ENCODE data around the gene FMN1.

The FMN1 gene

GRCh38 chr15:33001926-33002325, 192.6 kb downstream of the FMN1 start:
- peaks cover 4% of the 10 kb centered on the region for H3K36me3 Mint-ChIP-seq (ENCODE audit: low read depth)
- H3K4me3 Mint-ChIP-seq: no peak overlapping the region
- H3K9me3 Mint-ChIP-seq: peaks cover 7% of the 10 kb centered on the region
- H3K27me3 Mint-ChIP-seq (ENCODE audit: low read depth): no peaks in the 10 kb centered on the region
- H3K4me1 Mint-ChIP-seq: no peaks in the 10 kb centered on the region
- no peak overlapping the region for H3K27ac Mint-ChIP-seq
- TF ChIP-seq, protein P1, sequence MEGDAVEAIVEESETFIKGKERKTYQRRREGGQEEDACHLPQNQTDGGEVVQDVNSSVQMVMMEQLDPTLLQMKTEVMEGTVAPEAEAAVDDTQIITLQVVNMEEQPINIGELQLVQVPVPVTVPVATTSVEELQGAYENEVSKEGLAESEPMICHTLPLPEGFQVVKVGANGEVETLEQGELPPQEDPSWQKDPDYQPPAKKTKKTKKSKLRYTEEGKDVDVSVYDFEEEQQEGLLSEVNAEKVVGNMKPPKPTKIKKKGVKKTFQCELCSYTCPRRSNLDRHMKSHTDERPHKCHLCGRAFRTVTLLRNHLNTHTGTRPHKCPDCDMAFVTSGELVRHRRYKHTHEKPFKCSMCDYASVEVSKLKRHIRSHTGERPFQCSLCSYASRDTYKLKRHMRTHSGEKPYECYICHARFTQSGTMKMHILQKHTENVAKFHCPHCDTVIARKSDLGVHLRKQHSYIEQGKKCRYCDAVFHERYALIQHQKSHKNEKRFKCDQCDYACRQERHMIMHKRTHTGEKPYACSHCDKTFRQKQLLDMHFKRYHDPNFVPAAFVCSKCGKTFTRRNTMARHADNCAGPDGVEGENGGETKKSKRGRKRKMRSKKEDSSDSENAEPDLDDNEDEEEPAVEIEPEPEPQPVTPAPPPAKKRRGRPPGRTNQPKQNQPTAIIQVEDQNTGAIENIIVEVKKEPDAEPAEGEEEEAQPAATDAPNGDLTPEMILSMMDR (IDR thresholded peaks at IDR 0.05; ENCODE audit: unreplicated experiment in 3 of 3): no peak

DNA sequence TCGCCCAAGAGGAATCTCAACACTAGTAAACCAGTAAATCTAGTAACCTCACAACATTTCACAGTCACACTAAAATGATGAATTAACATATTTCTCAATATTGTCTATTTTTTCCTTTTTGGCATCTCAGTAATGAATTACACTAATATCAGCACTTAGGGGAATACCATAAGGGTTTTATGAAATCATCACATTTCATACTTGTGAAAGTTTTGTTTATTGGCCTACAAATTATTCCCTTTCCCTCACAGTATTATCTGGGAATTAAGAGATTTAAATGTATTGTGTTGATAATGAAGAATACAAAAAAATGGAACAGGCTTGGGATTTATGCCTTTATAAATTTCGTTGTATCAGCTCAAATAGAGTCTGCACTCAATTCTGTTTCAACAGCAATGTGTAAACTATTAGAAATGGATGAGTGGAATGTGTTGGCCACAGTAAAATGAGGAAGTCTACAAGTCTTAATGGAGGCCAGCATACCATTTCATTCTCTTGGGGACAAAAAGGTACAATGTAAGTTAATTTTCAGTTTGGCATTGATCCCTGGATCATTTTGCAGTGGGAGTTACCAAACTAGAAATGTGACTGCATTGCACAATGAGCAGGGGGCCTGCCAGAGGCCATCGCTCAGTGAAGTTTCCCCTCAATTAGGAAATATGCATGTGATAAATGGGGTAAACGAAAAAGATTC, 195.4 kb downstream of the FMN1 start:
- no peaks in the 10 kb centered on the region for H3K36me3 Mint-ChIP-seq (ENCODE audit: low read depth)
- no peak overlapping the region for H3K4me3 Mint-ChIP-seq
- no peak overlapping the region for H3K27ac Mint-ChIP-seq
- H3K4me1 Mint-ChIP-seq: peaks cover 6% of the 10 kb centered on the region
- TF ChIP-seq, protein P1 (IDR thresholded peaks at IDR 0.05; ENCODE audit: unreplicated experiment in 3 of 3): no peak
- peaks cover 5% of the 10 kb centered on the region for H3K9me3 Mint-ChIP-seq
- no peaks in the 10 kb centered on the region for H3K27me3 Mint-ChIP-seq (ENCODE audit: low read depth)

- no peak overlapping the region for H3K4me3 Mint-ChIP-seq
- TF ChIP-seq, protein P1 (IDR thresholded peaks at IDR 0.05; ENCODE audit: unreplicated experiment in 3 of 3): no peak
- peaks cover 5% of the 10 kb centered on the region for H3K9me3 Mint-ChIP-seq
- no peak overlapping the region for H3K27ac Mint-ChIP-seq
- H3K36me3 Mint-ChIP-seq (ENCODE audit: low read depth): no peaks in the 10 kb centered on the region
- peaks cover 14% of the 10 kb centered on the region for H3K4me1 Mint-ChIP-seq
- no peaks in the 10 kb centered on the region for H3K27me3 Mint-ChIP-seq (ENCODE audit: low read depth)
These were observed 196.3 kb downstream of the FMN1 start for GRCh38 chr15:32998182-32998581.

- Mint-ChIP-seq H3K36me3 (ENCODE audit: low read depth) (no peaks in the 10 kb centered on the region), H3K27me3 (ENCODE audit: low read depth) (peaks cover 5% of the 10 kb centered on the region), H3K4me3 (no peak overlapping the region), H3K4me1 (peaks cover 32% of the 10 kb centered on the region), H3K27ac (no peak overlapping the region), H3K9me3 (peaks cover 3% of the 10 kb centered on the region)
- TF ChIP-seq, protein P1 (IDR thresholded peaks at IDR 0.05; ENCODE audit: unreplicated experiment in 3 of 3): peak; percentile 52 to 88 (median 56)
These were observed 199.6 kb downstream of the FMN1 start for GRCh38 chr15:32994810-32995424.

DNA sequence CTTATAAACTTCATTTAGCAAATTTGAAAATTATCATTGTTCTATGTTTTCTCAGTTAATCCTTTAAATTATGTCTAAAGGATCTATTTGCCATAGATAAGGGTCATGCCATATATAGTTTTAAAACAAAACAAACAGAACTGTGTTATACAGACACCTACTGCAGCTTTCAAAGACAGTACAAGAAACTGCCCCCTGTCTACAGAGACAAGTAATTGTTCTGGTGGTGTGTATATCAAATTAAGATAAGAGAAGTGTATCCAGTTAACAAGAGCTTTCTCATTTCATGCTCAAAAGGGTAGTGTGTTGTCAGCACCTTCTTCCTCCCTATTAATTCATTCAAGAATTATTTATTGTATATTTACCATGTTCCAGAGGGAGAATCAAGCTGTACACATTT, 201.2 kb downstream of the FMN1 start:
- H3K36me3 Mint-ChIP-seq (ENCODE audit: low read depth): no peaks in the 10 kb centered on the region
- TF ChIP-seq, protein P1 (IDR thresholded peaks at IDR 0.05; ENCODE audit: unreplicated experiment in 3 of 3): peak; percentile 15 to 34 (median 32)
- H3K4me3 Mint-ChIP-seq: no peak overlapping the region
- H3K27ac Mint-ChIP-seq: no peak overlapping the region
- no peaks in the 10 kb centered on the region for H3K9me3 Mint-ChIP-seq
- peaks cover 32% of the 10 kb centered on the region for H3K4me1 Mint-ChIP-seq
- H3K27me3 Mint-ChIP-seq (ENCODE audit: low read depth): peaks cover 5% of the 10 kb centered on the region

Measured in nephron (organoid).